ENCODE data around the gene DUS4L. TPM values are rescaled to one million over a fixed set of nuclear protein-coding genes. Genes with fewer than 3 reads are reported as not detected.

The DUS4L gene
- total and polyA plus RNA-seq, 2 of the 13 experiments (the other 11 are each of a cell fraction or from before 2014, with no cell fraction given): 5.6 to 9.8 TPM

GRCh38 chr7:107615910-107616680 lies 52.3 kb downstream of the DUS4L start:
- in situ Hi-C loops (cut with HindIII; ENCODE audit: extremely low pct_ligation_motif_present, low pct_unique_long_range_greater_than_20kb) (no loop called here), intact Hi-C loops (cut with micrococcal nuclease; ENCODE audit: unreplicated experiment) (no loop called here)
- 98% methylated on average over 4 of the region's 4 CpGs for WGBS (ENCODE audit: low lambda C conversion rate)
- no peak overlapping the region for H3K4me2 ChIP-seq (ENCODE audit: low read depth, low read length)
- TF ChIP-seq BRD4 (CRISPR knock-in tag; IDR thresholded peaks at IDR 0.05) (no peak), HOXA3 (CRISPR knock-in tag; IDR thresholded peaks at IDR 0.05) (no peak), FOXK1 (CRISPR knock-in tag; IDR thresholded peaks at IDR 0.05; ENCODE audit: borderline replicate concordance, low read depth) (no peak), NFIB (CRISPR knock-in tag; IDR thresholded peaks at IDR 0.05; ENCODE audit: borderline replicate concordance) (no peak), RBFOX2 (IDR thresholded peaks at IDR 0.05; ENCODE audit: low read depth, low read length) (no peak), DDIT3 (CRISPR knock-in tag; IDR thresholded peaks at IDR 0.05) (no peak), MEF2D (CRISPR knock-in tag; IDR thresholded peaks at IDR 0.05) (no peak)
- TF ChIP-seq, protein P1, sequence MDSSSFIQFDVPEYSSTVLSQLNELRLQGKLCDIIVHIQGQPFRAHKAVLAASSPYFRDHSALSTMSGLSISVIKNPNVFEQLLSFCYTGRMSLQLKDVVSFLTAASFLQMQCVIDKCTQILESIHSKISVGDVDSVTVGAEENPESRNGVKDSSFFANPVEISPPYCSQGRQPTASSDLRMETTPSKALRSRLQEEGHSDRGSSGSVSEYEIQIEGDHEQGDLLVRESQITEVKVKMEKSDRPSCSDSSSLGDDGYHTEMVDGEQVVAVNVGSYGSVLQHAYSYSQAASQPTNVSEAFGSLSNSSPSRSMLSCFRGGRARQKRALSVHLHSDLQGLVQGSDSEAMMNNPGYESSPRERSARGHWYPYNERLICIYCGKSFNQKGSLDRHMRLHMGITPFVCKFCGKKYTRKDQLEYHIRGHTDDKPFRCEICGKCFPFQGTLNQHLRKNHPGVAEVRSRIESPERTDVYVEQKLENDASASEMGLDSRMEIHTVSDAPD (CRISPR knock-in tag; IDR thresholded peaks at IDR 0.05): no peak
- DNase-seq (ENCODE audit: low spot score) (no peak), FAIRE-seq (no peak), ATAC-seq (no peak)
- H2AFZ ChIP-seq (ENCODE audit: low read length): no peak overlapping the region
- ChIA-PET POLR2A (no interaction called here), CTCF (ENCODE audit: low intra/inter-chr PET ratio, low total read pairs) (no interaction called here)
- H3K9me3 ChIP-seq (ENCODE audit: low read length): no peaks in the 10 kb centered on the region
- no peak overlapping the region for H3K9ac ChIP-seq (ENCODE audit: insufficient read depth, low read depth, low read length)
- no peak overlapping the region for H3K4me3 ChIP-seq (replicated peaks in 1 of 3; ENCODE audit: insufficient read depth in 1 of 3, low read depth in 2 of 3, low read length in 3 of 3)
- peaks cover 4 to 12% of the 10 kb centered on the region in 2 experiments; a peak in 4 of 5 replicates for H3K36me3 ChIP-seq (replicated peaks in 1 of 2; ENCODE audit: control insufficient read depth in 1 of 2, insufficient read depth in 2 of 2, low read length in 2 of 2)
- H3K4me1 ChIP-seq (ENCODE audit: insufficient read depth, low read length): peaks cover 10% of the 10 kb centered on the region
- BruUV-seq (replicated peaks): no TSS peak
- no peak overlapping the region for H3K27ac ChIP-seq (ENCODE audit: extremely low read length, insufficient read depth, low read length)
- no peaks in the 10 kb centered on the region for H4K20me1 ChIP-seq (ENCODE audit: insufficient read depth, low read length)
- no peaks in the 10 kb centered on the region for H3K79me2 ChIP-seq (ENCODE audit: insufficient read depth, low read length)
- no peaks in the 10 kb centered on the region for H3K27me3 ChIP-seq (ENCODE audit: control insufficient read depth in 1 of 2, insufficient read depth in 2 of 2, low read length in 2 of 2)
